ENCODE results near the gene CADM1. TPM values are rescaled to one million over a fixed set of nuclear protein-coding genes. Genes with fewer than 3 reads are reported as not detected.

Gene CADM1
- total and polyA plus RNA-seq, 2 experiments from 2014 or later, result 16.5 to 18.0 TPM

DNA sequence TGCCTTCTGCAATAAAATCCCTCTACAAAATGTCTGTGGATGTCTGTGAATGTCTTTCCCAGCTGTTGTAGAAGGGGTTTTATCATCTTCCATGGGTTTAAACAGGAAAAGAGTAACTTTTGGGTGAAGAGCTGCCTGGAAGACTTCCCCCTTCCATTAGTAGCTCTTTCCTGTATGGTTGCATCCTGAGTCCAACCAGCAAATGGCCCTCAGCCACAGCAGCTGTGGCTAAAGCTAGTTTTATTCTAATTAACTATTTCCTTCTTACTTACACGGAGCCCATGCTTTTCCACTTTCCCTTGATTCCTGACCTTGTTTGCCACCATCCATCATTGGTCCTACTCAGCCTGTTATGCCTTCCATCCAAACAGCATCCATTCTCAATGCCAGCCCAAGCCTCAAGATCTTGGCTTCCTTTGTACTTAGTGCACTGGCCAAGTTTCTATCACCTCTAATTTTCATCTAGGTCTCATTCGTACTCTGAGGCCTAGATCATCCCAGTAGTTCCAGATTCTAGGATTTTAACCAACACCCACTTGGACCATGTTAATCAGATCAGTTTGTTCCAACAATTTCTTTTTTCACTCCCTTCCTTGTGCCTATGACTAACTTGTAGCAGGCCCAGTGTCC, 41.5 kb upstream of the CADM1 start:
- Histone ChIP-seq H2AFZ (no peak overlapping the region), H3K36me3 (ENCODE audit: insufficient read depth) (no peaks in the 10 kb centered on the region), H3K4me3 (no peak overlapping the region), H3K27ac (ENCODE audit: low read depth) (no peak overlapping the region), H3F3A (replicated peaks; ENCODE audit: low read depth) (no peaks in the 10 kb centered on the region), H3K9me2 (ENCODE audit: insufficient read depth) (peaks cover 16% of the 10 kb centered on the region), H3K79me2 (replicated peaks; ENCODE audit: insufficient read depth) (no peaks in the 10 kb centered on the region), H4K20me1 (replicated peaks; ENCODE audit: insufficient read depth) (no peaks in the 10 kb centered on the region), H3K4me1 (ENCODE audit: insufficient read depth) (peaks cover 26% of the 10 kb centered on the region), H3K27me3 (ENCODE audit: insufficient read depth) (no peaks in the 10 kb centered on the region), H3K4me2 (no peak overlapping the region)
- Mint-ChIP-seq H3K36me3 (ENCODE audit: low read depth) (no peaks in the 10 kb centered on the region), H3K27ac (no peak overlapping the region), H3K27me3 (ENCODE audit: insufficient read depth, low read depth, poor library complexity) (peaks cover 7% of the 10 kb centered on the region), H3K4me3 (no peak overlapping the region), H3K9me3 (no peaks in the 10 kb centered on the region; the same call in 2 of the 3 replicates), H3K4me1 (peaks cover 29% of the 10 kb centered on the region)
- no peak for DNase-seq (ENCODE audit: low spot score)
- no peak for ATAC-seq
- TF ChIP-seq, protein P1, sequence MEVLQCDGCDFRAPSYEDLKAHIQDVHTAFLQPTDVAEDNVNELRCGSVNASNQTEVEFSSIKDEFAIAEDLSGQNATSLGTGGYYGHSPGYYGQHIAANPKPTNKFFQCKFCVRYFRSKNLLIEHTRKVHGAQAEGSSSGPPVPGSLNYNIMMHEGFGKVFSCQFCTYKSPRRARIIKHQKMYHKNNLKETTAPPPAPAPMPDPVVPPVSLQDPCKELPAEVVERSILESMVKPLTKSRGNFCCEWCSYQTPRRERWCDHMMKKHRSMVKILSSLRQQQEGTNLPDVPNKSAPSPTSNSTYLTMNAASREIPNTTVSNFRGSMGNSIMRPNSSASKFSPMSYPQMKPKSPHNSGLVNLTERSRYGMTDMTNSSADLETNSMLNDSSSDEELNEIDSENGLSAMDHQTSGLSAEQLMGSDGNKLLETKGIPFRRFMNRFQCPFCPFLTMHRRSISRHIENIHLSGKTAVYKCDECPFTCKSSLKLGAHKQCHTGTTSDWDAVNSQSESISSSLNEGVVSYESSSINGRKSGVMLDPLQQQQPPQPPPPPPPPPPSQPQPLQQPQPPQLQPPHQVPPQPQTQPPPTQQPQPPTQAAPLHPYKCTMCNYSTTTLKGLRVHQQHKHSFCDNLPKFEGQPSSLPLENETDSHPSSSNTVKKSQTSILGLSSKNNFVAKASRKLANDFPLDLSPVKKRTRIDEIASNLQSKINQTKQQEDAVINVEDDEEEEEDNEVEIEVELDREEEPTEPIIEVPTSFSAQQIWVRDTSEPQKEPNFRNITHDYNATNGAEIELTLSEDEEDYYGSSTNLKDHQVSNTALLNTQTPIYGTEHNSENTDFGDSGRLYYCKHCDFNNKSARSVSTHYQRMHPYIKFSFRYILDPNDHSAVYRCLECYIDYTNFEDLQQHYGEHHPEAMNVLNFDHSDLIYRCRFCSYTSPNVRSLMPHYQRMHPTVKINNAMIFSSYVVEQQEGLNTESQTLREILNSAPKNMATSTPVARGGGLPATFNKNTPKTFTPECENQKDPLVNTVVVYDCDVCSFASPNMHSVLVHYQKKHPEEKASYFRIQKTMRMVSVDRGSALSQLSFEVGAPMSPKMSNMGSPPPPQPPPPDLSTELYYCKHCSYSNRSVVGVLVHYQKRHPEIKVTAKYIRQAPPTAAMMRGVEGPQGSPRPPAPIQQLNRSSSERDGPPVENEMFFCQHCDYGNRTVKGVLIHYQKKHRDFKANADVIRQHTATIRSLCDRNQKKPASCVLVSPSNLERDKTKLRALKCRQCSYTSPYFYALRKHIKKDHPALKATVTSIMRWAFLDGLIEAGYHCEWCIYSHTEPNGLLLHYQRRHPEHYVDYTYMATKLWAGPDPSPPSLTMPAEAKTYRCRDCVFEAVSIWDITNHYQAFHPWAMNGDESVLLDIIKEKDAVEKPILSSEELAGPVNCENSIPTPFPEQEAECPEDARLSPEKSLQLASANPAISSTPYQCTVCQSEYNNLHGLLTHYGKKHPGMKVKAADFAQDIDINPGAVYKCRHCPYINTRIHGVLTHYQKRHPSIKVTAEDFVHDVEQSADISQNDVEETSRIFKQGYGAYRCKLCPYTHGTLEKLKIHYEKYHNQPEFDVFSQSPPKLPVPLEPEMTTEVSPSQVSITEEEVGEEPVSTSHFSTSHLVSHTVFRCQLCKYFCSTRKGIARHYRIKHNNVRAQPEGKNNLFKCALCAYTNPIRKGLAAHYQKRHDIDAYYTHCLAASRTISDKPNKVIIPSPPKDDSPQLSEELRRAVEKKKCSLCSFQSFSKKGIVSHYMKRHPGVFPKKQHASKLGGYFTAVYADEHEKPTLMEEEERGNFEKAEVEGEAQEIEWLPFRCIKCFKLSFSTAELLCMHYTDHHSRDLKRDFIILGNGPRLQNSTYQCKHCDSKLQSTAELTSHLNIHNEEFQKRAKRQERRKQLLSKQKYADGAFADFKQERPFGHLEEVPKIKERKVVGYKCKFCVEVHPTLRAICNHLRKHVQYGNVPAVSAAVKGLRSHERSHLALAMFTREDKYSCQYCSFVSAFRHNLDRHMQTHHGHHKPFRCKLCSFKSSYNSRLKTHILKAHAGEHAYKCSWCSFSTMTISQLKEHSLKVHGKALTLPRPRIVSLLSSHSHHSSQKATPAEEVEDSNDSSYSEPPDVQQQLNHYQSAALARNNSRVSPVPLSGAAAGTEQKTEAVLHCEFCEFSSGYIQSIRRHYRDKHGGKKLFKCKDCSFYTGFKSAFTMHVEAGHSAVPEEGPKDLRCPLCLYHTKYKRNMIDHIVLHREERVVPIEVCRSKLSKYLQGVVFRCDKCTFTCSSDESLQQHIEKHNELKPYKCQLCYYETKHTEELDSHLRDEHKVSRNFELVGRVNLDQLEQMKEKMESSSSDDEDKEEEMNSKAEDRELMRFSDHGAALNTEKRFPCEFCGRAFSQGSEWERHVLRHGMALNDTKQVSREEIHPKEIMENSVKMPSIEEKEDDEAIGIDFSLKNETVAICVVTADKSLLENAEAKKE (CRISPR knock-in tag; IDR thresholded peaks at IDR 0.05), result no peak
- no peak for TF ChIP-seq NANOG (IDR thresholded peaks at IDR 0.05; ENCODE audit: borderline replicate concordance)
- TF ChIP-seq EZH2 (IDR thresholded peaks at IDR 0.05; ENCODE audit: low read depth, unreplicated experiment), result no peak
- TF ChIP-seq, protein P2, sequence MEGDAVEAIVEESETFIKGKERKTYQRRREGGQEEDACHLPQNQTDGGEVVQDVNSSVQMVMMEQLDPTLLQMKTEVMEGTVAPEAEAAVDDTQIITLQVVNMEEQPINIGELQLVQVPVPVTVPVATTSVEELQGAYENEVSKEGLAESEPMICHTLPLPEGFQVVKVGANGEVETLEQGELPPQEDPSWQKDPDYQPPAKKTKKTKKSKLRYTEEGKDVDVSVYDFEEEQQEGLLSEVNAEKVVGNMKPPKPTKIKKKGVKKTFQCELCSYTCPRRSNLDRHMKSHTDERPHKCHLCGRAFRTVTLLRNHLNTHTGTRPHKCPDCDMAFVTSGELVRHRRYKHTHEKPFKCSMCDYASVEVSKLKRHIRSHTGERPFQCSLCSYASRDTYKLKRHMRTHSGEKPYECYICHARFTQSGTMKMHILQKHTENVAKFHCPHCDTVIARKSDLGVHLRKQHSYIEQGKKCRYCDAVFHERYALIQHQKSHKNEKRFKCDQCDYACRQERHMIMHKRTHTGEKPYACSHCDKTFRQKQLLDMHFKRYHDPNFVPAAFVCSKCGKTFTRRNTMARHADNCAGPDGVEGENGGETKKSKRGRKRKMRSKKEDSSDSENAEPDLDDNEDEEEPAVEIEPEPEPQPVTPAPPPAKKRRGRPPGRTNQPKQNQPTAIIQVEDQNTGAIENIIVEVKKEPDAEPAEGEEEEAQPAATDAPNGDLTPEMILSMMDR (conservative IDR thresholded peaks at IDR 0.05; ENCODE audit: low read depth in 2 of 2), result no peak
- TF ChIP-seq, protein P3, sequence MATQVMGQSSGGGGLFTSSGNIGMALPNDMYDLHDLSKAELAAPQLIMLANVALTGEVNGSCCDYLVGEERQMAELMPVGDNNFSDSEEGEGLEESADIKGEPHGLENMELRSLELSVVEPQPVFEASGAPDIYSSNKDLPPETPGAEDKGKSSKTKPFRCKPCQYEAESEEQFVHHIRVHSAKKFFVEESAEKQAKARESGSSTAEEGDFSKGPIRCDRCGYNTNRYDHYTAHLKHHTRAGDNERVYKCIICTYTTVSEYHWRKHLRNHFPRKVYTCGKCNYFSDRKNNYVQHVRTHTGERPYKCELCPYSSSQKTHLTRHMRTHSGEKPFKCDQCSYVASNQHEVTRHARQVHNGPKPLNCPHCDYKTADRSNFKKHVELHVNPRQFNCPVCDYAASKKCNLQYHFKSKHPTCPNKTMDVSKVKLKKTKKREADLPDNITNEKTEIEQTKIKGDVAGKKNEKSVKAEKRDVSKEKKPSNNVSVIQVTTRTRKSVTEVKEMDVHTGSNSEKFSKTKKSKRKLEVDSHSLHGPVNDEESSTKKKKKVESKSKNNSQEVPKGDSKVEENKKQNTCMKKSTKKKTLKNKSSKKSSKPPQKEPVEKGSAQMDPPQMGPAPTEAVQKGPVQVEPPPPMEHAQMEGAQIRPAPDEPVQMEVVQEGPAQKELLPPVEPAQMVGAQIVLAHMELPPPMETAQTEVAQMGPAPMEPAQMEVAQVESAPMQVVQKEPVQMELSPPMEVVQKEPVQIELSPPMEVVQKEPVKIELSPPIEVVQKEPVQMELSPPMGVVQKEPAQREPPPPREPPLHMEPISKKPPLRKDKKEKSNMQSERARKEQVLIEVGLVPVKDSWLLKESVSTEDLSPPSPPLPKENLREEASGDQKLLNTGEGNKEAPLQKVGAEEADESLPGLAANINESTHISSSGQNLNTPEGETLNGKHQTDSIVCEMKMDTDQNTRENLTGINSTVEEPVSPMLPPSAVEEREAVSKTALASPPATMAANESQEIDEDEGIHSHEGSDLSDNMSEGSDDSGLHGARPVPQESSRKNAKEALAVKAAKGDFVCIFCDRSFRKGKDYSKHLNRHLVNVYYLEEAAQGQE (IDR thresholded peaks at IDR 0.05; ENCODE audit: unreplicated experiment), result no peak
- no peak for TF ChIP-seq ZNF331 (CRISPR knock-in tag; IDR thresholded peaks at IDR 0.05; ENCODE audit: low read depth)
- TF ChIP-seq STAT1 (IDR thresholded peaks at IDR 0.05; ENCODE audit: unreplicated experiment), result no peak
- no peak for TF ChIP-seq ZNF114 (CRISPR knock-in tag; IDR thresholded peaks at IDR 0.05)
